Activated CD8-positive, alpha-beta memory T cell treated with anti-CD3 and anti-CD28 coated beads, Interleukin-2, amount 50 U/mL, for 24 hours (primary cell): ENCODE measurements around the gene CD2AP.
"Not testable (repeated sequence)": the region's sequence is repeated elsewhere in the genome, so short reads cannot be mapped to it uniquely, and the experiment has no call there.

Experiments
- DNase-seq: peaks from one replicate; pipeline ENCODE4 v3.0.0-alpha.2; 2020; ENCODE audit errors: extremely low read depth

CD2AP gene

DNA sequence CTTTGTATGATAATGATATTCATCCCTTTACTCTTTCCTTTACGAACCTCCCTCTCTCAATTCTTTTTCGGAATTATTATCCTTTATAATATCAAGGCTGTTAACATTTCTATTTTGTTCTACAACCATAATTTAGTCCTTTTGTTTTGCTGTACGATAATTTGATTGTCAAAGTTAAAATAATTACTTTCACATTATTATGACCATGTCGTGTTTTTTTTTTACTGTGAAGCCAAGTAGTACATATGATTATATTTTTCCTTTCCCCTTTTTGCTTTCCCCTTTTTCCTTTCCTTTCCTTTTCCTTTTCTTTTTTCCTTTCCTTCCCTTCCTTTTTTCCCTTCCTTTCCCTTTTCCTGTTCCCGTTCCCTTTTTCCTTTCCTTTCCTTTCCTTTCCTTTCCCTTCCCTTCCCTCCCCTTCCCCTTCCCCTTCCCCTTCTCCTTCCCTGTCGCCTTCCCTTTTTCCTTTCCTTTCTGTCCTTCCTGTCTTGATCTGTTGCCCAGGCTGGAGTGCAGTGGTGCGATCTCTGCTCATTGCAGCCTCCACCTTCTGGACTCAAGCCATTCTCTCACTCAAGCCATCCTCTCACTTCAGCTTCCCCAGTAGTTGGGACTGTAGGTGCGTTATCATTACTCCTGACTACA is 19.5 kb downstream of the CD2AP start:
- no peak for DNase-seq

DNA sequence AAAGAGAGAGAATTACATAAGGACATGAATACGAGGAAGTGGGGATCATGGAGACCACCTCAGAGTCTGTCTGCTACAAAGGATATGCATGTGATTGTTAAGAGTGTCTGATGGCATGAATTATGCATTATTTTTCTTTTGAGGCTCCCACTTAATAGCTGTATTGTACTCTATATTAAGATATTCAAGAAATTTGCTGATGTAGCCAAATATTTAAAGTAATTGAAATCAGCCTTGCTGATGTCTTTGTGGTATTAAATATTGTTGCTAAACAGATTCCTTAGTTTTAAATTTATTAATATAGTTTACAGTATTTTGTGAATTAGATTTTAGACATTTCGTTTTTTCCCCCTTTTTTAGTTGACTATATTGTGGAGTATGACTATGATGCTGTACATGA is 25.3 kb downstream of the CD2AP start:
- DNase-seq, result no peak

DNA sequence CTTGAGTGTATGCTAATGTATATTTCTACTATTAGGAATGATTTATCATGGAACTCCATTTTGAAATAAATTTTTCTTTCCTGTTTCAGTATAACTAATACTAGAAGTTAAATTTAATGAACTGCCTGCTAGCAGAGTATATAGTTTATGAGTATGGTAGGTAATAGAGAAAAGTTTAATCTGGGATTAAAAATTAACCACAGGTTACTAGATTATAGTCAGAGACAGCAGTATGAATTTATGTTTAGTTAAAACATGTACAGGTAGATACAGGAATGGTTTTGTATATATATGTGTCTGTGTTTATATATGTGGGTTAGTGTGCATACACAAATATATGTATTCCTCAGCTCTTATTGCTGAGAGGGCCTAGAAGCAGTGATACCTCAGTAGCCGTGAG is 32.3 kb downstream of the CD2AP start:
- DNase-seq, result no peak

DNA sequence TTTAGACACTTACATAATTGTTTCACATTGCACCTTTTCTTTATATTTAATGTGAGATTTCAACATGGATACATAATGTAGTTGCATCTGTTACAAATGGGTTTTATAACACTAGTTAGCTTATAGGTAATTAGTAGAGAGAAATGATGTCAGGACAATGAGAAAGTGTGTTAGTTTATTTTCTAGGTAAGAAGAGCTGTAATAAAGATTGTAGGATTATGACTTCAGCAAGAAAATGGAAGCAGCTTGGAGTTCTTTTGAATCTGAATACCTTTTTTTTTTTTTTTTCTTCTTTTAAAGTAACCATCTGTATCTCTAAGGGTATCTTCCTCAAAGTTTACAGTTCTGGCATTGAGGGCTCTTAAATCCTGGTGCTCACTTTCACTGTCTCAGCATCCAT is 35.3 kb downstream of the CD2AP start:
- DNase-seq, result no peak

DNA sequence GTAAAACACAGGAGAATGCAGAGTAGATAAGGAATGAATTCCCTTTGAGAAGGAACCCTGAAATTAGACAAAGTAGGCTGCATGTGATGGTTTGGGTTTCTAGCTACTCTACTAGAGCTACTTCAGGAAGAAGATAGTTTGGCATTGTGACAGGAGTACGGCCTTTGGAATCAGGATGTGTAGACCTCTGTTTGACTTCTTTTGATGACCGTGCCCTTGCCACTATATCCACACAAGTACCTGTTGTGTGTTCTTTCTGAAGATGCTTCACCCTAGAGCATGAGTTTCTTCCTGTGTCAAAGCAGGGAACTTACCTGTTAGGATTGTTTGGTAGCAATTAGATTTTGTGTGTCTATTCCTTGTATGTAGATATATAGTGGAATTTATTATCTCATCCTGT is 41.7 kb downstream of the CD2AP start:
- DNase-seq, result no peak

DNA sequence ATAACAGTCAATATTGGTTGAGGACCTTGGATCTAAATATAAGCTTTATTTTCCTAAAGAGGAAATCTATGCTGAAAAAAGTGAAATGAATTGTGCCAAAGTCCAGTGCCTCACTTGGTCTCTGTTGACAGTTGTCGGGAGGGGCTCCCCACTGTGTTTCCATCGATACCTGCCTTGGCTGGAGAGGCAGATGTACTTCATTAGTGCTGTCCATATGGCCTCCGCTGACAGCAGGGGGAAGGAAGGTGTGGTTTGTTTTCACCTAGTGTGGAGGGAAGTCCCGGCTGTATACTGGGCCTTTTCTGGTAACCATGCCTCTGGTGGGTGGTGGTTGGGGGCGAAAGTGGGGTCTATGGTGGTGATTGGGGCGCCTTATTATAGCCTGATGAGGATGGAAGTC is 42.7 kb downstream of the CD2AP start:
- no peak for DNase-seq

DNA sequence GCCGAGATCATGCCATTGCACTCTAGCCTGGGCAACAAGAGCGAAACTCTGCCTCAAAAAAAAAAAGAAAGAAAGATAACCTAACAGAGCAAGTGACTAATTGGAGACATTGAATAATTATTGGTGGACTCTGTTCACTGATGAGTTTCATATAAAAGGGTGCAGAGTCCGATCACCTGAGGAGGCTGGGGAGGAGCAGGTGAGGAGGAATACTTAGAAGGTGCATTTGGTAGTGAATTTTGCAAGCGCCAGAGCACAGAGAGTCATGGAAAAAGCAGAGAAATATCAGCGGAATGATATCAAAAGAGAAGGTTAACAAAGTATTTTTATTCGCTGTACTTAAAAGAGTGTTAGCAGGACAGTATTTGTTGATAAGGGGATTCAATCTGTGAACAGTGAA is 44.4 kb downstream of the CD2AP start:
- DNase-seq, result no peak

DNA sequence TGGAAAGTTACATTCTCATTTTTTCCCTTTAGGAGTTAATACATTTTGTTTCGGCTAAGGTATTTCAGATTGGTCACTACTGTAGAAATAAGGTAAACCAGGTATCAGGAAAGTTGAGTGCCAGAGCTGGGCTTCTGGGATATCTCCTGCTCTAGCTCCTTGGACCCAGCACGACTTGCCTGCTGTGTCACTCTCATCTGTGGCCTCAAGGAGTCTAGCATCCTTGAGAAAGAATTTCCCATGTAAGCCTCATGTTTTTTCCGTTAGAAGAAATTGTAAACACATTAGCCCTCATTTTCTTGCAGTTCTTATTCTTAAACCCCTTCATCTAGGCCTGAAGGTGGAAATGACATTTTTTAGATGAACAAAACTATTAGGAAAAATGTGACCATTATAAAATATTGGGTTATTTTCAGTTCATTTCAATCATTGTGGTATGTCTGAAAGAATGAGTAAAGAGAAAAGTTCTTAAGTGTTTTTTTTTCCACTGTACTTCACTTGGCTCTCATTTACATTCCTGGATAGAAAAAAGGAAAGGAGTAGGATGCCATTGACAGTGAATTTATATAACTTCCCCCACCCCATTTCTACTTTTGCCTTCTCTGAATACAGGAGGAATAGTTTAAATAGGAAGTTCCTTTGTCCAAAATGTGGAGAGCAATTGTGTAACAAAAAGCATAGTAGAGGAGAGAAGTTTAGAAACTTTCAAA is 46.7 kb downstream of the CD2AP start:
- no peak for DNase-seq

DNA sequence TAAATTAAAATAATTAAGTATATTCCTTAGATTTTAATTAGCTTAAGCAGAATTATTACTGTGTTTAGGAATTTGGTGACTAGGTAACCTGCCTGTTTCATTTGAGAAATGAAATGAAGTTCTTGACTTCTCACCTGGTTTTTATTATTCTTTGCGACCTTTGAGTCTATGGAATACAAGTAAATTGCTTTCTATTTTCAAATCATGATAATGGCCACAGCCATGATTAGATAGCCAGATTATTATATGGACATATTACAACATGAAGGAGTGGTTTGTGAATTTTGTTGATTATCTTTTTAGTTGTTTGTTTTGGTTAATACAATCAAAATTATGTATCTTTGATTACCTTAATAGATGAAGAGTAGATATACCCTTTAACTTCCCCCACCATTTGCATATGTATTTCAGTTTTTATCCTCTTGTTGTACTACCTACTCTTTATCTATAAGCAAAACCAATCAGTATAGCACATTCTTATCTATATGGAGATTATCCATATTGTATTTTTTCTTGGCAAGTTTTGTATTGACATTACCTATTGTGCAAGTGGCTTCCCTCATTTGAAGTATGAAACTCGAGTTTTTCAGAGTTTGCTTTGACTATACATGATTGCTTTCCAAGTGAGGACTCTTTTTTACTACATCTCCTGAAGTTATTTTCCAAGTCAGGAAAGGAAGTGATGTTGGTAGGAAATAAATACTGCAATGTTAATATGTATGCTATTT is 47.9 kb downstream of the CD2AP start:
- DNase-seq, result no peak

DNA sequence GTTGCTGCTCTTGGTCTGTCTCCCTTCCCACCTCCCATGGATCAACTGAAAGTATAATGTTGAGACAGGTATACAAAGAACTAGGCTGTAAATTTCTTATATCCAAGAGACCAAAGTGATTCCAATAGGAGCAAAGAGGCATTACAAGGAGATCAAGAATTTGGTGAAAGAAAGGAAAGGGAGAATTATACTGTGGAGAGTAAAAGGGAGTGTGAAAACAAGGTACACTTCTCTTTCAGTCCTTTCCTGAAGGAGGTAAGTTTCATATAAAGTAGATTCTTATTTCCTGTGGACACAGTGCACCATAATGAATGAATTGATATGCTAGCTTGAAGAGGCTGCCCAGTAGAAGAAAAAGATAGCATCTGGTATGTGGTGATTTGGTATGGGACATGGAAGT is 49.7 kb downstream of the CD2AP start:
- DNase-seq, result no peak

DNA sequence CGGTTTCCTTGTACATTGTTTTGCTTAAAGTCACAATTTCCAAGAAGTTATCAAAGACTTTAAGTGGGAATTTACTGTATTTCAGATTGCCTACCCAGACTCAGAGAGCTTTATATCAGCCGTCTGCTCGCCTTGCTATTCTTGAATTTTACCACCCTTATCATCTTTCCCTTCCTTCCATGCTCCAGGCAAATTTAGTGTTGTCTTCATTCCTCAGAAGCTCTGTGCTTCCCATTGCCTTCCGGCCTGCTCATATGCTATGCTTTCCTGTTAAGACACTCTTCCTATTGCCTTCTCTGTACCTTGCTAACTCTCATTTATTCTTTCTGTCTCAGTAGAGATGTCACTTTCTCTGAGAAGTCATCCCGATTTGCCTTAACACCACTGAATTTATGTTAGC is 52.1 kb downstream of the CD2AP start:
- DNase-seq, result no peak

DNA sequence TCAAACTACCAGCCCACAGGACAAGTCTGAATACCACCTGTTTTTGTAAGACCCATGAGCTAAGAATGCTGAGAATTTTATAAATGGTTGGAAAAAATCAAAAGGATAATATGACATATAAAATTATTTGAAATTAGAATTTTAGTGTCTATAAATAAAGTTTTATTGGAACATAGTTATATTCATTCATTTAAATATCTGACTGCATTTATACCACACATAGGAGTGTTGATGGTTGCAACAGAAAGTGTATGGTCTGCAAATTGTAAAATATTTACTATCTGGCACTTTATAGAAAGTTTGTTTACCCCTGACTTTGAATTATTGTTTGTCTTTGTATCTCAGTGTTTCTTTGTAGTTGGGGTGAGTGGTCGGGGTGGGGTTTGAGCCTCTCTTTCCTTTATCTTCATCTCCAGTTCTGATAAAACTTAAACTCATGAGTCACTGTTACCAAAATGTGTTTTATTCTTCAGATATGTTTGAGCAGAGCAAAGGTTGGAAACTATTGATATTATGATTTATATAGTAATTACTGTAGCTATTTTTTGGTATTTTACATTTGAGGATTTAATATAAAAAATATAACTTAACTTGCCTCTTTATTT is 55.5 kb downstream of the CD2AP start:
- DNase-seq, result no peak

DNA sequence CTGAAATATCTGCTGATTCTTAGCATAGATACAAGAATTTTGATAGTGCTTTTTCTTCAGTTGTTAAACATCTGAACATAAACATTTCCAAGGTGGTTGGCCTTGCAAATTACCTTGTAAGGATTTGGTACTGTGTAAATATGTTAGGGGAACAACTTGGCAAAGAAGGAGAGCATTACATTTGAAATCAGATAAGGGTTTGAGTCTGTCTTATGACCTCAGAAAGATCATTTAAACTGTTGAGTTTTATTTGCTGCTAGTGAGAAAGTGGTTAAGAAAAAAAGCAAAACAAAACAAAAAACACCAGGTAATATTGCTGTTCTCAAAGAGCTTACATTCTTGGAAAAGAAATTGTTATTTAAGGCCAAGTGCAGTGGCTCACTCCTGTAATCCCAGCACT is 56.5 kb downstream of the CD2AP start:
- DNase-seq, result no peak

DNA sequence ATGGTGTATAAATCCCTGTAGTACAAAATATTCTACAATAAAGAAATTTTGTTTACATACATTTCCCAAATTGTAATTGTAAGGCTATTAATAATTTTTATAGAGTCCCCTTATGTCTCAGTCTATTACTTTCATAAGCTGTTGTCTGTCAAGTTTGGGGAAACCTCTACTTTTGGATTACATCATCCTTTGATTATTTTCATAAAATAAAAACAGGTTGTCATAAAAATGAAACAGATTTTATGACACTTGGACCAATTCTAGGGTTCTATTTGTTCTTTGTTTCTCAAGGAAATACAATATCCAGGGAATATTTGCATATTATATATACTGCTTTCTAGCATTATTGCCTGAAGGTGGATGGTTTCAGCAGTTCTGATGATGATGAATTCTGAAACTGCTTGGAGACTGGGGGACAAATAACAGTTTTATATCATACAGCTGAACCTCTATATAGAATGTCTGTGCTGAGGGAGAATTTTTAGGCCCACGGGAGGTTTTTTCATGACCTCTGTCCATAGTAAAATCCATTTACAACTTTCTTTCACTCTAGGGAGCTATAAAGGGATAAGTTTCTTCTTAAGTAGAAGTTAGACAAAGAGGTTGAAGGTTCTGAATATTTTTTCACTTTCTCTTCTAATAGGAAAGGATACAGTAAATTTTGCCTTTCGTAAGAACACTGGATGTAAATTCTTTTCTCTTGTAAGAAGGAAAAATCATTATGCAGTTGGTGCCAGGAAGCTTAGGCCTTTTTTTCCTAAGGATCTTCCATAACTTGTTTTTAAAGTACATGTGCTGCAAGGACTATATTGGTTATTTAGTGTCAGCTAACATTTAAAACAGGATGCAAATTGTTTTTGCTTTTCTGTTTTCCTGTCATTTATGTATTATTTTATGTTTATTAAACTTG is 58.0 kb downstream of the CD2AP start:
- DNase-seq, result no peak

DNA sequence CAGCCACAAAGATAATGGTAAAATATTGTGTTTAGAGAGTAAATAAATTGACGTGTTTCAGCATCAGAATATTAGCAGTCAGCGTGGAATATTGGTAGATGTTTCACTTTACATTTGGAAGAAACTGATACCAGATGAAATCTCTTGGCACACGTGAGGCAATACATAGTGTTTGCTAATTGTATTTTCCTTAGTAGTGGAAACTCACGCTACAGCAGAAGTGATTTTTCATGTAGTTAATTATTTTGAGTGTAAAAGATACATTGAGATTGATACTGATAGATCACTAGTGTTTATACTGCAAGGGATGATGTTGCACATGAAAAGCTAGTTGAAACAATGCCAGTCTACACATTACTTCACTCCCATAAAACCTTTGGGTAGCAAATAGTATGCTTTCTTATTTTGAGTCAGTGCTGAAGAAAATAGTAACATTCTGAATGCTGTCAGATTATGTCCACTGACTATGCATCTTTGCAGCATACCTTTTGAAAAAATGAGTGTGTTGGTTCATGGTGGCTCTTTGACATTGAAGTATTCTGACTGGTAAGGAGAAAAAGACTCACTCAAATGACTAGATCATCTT is 59.3 kb downstream of the CD2AP start:
- no peak for DNase-seq

DNA sequence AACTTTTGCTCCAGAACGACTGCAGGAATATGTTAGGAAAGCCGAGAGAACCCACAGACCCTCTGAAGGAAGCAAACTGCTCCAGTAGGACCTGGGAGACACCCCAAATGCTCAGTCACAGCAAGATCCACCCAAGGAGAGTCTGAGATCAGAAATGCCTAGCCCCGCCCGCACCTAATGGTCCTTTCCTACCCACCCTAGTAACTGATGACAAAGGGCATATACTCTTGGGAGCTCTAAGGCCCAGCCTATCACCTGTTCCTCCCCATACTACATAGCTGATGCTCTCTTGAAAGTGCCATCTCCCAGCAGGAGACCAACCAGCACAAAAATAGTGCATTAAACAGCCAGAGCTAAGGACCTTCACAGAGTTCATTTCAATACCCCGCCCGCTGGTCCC is 67.6 kb downstream of the CD2AP start:
- no peak for DNase-seq

DNA sequence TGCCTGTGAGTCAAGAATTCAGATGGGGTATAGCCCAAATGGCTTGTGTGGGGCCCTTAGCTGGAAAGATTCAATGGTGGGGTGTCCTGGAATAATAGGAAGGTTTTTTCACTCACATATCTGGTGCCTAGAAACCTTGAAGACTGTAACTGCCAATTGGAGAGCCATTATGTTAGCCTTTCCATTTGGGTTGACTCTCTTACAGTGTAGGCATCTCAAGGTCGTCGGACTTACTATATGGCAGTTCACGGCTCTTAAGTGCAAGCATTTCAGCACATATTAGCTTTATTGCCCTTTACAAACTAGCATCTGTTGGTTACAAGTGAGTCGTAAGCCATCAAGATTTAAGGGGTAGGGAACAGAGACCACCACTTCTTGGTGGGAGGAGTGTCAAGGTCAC is 74.1 kb downstream of the CD2AP start:
- no peak for DNase-seq

DNA sequence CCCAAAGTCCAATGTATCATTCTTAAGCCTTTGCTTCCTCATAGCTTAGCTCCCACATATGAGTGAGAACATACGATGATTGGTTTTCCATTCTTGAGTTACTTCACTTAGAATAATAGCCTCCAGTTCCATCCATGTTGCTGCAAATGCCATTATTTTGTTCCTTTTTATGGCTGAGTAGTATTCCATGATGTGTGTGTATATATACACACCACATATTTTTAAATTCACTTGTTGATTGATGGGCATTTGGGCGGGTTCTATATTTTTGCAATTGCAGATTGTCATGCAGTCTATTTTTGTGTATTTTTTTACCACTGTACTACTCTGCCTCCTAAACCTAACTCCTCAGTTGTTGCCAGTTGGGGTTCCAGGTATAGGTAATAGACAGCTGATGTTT is 74.7 kb downstream of the CD2AP start:
- no peak for DNase-seq

DNA sequence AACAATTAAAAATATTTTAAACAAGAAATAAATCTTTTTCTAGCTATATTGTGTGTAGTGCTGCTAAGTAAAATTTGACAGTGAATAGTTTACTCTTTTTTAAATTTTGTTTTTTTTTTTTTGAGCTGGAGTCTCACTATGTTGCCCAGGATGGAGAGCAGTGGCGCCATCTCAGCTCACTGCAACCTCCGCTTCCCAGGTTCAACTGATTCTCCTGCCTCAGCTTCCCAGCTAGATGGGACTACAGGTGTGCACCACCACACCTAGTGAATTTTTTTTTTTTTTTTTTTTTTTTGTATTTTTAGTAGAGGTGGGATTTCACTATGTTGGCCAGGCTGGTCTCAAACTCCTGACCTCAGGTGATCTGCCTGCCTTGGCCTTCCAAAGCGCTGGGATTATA is 75.7 kb downstream of the CD2AP start:
- DNase-seq, result not testable (repeated sequence)

DNA sequence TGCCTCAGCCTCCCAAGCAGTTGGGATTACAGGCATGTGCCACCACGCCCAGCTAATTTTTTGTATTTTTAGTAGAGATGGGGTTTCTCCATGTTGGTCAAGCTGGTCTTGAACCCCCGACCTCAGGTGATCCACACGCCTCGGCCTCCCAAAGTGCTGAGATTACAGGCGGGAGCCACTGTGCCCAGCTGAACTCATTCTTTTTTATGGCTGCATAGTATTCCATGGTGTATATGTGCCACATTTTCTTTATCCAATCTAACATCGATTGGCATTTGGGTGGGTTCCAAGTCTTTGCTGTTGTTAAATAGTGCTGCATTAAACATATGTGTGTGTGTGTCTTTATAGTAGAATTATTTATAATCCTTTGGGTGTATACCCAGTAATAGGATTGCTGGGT is 78.9 kb downstream of the CD2AP start:
- not testable (repeated sequence) for DNase-seq

DNA sequence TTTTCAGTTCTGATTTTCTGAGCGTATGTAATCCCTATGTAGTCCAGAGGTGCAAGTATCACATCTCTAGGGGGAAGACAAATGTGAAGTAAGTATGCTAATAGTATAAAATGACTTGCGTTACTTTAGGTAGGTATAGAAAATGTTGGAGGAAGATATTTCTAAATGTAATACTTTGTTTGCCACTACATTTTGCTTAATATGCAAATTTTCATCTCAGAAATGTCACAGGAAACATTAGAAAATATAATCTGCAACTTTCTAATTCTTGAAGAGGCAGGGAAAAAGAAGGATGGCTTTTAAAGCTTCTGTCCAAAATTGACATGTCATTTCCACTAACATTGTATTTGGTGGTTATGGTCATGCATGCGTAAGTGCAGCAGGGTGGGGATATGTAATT is 85.6 kb downstream of the CD2AP start:
- DNase-seq, result no peak
